DND-41 (cell line): Measurements from ENCODE around the gene IQCK.

ENCODE experiments used
- EZH2 ChIP-seq: IDR thresholded peaks from 3 replicates; pipeline ENCODE4 v1.6.1; 2012; ENCODE audit warnings: borderline replicate concordance, low read depth, mild to moderate bottlenecking, moderate library complexity, low read length, inconsistent platforms; ENCODE audit not compliant: severe bottlenecking
- TF ChIP-seq, protein P1 (sequence below): IDR thresholded peaks from 2 replicates; pipeline ENCODE4 v1.5.1; 2012; ENCODE audit warnings: borderline replicate concordance, low read length, moderate library complexity, mild to moderate bottlenecking; ENCODE audit not compliant: poor library complexity, severe bottlenecking; ENCODE audit errors: extremely low read depth

DNA sequence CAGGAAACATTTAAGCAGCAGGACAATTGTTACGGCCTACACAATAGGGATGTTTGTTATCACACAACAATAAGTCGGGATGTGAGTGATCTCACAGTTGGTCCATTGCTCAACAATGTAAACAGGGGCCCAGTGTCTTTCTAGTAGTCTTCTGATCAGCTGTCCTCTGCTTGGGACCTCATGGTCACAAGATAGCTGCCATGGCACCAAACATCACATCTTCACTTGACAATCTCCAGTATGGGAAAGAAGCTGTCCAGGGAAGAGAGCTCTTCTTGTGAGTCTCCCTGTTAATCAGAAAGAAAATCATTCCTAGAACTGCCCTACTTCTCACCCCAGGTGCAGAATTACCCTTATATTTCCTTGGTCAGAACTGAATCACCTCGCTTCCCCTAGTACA is 172.8 kb downstream of the IQCK start:
- TF ChIP-seq, protein P1, sequence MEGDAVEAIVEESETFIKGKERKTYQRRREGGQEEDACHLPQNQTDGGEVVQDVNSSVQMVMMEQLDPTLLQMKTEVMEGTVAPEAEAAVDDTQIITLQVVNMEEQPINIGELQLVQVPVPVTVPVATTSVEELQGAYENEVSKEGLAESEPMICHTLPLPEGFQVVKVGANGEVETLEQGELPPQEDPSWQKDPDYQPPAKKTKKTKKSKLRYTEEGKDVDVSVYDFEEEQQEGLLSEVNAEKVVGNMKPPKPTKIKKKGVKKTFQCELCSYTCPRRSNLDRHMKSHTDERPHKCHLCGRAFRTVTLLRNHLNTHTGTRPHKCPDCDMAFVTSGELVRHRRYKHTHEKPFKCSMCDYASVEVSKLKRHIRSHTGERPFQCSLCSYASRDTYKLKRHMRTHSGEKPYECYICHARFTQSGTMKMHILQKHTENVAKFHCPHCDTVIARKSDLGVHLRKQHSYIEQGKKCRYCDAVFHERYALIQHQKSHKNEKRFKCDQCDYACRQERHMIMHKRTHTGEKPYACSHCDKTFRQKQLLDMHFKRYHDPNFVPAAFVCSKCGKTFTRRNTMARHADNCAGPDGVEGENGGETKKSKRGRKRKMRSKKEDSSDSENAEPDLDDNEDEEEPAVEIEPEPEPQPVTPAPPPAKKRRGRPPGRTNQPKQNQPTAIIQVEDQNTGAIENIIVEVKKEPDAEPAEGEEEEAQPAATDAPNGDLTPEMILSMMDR = no peak
- TF ChIP-seq EZH2 = no peak
